Stimulated activated memory B cell treated with anti-CD40 and anti-IgM and Interleukin-4, amounts not matched to agents 10 μg/mL and 1 μg/mL and 100 μg/mL, for 72 hours (primary cell): Measurements from ENCODE around the gene CRACDL.

Experiments
- ATAC-seq: fragments of 150-1000 bp; cut with Tn5 transposase; 2 replicates; pipeline ENCODE4 v1.10.0; 2021
- H3K27ac Mint-ChIP-seq: one replicate; pipeline ENCODE4 v1.8.0; 2022; ENCODE audit warnings: mild to moderate bottlenecking, mixed read lengths
- H3K27me3 Mint-ChIP-seq: one replicate; pipeline ENCODE4 v1.8.0; 2022; ENCODE audit warnings: mixed read lengths
- H3K36me3 Mint-ChIP-seq: one replicate; pipeline ENCODE4 v1.8.0; 2022; ENCODE audit warnings: mixed read lengths
- H3K4me1 Mint-ChIP-seq: one replicate; pipeline ENCODE4 v1.8.0; 2022; ENCODE audit warnings: mixed read lengths
- H3K4me3 Mint-ChIP-seq: one replicate; pipeline ENCODE4 v1.8.0; 2022; ENCODE audit warnings: mild to moderate bottlenecking, moderate library complexity, mixed read lengths
- H3K9me3 Mint-ChIP-seq: one replicate; pipeline ENCODE4 v1.8.0; 2022; ENCODE audit warnings: mixed read lengths

CRACDL gene

DNA sequence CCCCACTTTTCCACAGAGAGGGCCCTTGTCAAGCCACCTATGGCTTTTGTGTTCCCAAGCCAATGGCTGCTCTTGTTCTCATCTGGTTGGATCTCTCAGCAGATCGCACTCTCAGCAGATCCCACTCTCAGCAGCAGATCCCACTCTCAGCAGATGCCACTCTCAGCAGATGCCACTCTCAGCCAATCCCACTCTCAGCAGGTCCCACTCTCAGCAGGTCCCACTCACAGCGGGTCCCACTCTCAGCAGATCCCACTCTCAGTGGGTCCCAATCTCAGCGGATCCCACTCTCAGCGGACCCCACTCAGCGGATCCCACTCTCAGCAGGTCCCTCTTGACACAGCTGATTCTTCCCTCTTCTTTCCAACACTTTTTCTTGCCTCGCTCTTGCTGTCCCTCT, 145.8 kb downstream of the CRACDL start:
- ATAC-seq, result no peak
- H3K9me3 Mint-ChIP-seq, result no peaks in the 10 kb centered on the region
- no peak overlapping the region for H3K4me3 Mint-ChIP-seq
- H3K27ac Mint-ChIP-seq, result no peak overlapping the region
- no peaks in the 10 kb centered on the region for H3K27me3 Mint-ChIP-seq
- H3K4me1 Mint-ChIP-seq, result no peaks in the 10 kb centered on the region
- H3K36me3 Mint-ChIP-seq, result no peaks in the 10 kb centered on the region

DNA sequence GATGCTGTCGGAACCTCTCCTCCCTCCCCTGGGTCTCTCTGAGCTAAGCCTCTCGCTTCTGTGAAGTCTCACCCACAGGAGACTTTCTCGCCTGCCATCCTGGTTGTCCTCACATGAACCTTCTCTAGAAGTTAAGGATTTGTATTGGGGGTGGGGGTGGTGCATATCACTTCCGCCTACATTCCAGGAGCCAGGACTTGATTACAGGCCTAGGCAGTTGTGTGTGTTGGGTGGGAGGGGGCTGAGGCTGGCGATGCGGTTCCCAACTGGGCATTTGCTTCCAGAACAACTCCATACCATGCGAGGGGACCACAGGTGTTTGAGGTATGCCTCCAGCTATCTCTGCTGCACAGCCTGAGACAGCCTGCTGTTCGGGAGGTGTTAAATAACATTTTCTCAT, 148.3 kb downstream of the CRACDL start:
- Mint-ChIP-seq H3K4me3 (no peak overlapping the region), H3K4me1 (no peaks in the 10 kb centered on the region), H3K27me3 (no peaks in the 10 kb centered on the region), H3K9me3 (no peaks in the 10 kb centered on the region), H3K27ac (no peak overlapping the region), H3K36me3 (no peaks in the 10 kb centered on the region)
- peak; percentile 25 for ATAC-seq

DNA sequence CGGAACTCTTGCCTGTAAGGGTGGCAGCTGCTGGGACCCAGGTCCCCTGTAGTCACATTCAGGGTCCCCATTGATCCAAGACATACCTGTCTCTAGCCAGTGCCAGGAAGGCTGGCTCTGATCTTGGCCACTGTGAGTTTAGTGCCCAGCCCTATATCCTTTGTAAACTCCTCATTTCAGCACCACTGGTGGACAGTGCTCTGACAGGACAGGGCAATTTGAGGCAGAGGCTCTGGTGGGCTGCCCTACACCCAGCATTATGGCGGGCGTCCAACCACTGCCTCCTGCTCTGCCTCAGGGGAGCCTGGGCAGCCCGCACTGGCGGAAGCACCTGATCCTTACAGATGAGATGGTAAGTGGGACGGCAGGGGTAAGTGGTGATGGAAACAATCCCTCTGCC, 149.8 kb downstream of the CRACDL start:
- no peak overlapping the region for H3K4me3 Mint-ChIP-seq
- H3K4me1 Mint-ChIP-seq, result no peaks in the 10 kb centered on the region
- H3K36me3 Mint-ChIP-seq, result peaks cover 10% of the 10 kb centered on the region
- no peaks in the 10 kb centered on the region for H3K27me3 Mint-ChIP-seq
- H3K27ac Mint-ChIP-seq, result no peak overlapping the region
- ATAC-seq, result peak; percentile 24
- H3K9me3 Mint-ChIP-seq, result peaks cover 12% of the 10 kb centered on the region

DNA sequence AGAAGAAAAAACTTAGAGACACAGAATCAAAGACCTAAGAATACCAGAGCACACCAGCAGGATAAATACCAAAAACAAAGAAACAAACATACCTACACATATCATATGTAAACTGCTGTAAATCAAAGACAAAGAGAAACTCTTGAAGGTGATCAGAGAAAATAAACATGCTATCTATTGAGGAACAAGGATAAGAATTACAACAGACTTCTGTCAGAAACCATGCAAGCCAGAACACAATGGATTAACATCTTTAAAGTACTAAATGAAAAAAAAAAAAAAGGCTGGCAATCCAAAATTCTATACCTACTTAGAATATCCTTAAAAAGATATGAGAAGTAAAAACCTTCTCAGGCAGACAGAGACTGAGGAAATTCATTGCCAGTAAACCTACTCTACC, 153.5 kb downstream of the CRACDL start:
- no peak for ATAC-seq
- Mint-ChIP-seq H3K27ac (no peak overlapping the region), H3K4me1 (no peaks in the 10 kb centered on the region)

DNA sequence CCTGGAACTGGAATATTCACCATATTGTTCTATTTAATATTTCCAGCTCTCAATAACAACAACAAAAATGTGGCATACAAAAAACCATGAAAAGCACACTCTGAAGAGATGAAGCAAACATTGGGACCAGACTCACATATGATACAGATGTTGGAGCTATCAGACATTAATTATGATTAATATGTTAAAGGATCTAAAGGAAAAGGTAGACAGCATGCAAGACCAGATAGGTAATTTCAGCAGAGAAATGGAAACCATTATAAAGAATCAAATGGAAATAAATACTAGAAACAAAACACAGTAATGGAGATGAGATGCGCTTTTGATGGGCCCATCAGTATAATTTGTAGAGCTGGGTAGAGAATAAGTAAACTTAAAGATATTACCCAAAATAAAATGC, 154.2 kb downstream of the CRACDL start:
- no peaks in the 10 kb centered on the region for H3K27me3 Mint-ChIP-seq
- ATAC-seq, result no peak
- peaks cover 10% of the 10 kb centered on the region for H3K36me3 Mint-ChIP-seq
- H3K27ac Mint-ChIP-seq, result no peak overlapping the region
- no peak overlapping the region for H3K4me3 Mint-ChIP-seq
- H3K4me1 Mint-ChIP-seq, result no peaks in the 10 kb centered on the region
- peaks cover 12% of the 10 kb centered on the region for H3K9me3 Mint-ChIP-seq

More for the DNA sequence above, 153.5 kb downstream of the CRACDL start:
- H3K27me3 Mint-ChIP-seq, result no peaks in the 10 kb centered on the region
- peaks cover 12% of the 10 kb centered on the region for H3K9me3 Mint-ChIP-seq
- H3K36me3 Mint-ChIP-seq, result peaks cover 10% of the 10 kb centered on the region
- no peak overlapping the region for H3K4me3 Mint-ChIP-seq

DNA sequence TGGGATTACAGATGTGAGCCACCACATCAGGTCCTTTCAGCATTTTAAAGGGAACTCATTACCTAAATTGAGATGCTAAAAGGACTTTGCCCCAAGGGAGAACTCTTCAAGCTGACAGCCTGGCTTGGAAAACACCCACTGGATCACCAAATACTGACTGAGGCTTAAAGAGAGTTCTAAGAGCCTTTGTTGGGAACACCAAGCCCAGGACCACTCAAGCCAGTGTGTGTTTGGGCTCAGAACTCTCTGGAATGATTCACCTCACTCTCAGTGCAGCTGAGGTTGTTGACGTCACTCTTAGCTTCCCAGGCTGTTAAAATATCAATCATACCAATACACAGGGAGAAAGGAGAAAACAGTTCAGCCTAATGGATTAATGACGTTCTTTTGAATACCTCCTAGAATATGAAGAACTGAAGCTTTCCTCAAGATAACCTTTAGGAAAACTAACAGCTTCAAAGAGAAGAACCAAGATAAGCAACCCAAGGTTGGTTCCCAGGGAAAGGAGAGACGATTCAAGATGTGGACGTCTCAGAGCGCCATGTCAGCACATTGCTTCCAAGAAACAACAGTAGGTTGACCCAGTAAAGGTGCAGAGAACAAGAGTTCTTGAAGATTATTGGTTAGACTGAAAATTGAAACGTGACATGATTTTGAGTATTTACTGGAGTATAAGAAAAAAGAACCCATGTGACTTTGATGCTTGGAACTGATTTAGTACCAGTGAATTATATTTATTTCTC, 157.1 kb downstream of the CRACDL start:
- Mint-ChIP-seq H3K36me3 (peaks cover 10% of the 10 kb centered on the region), H3K9me3 (peaks cover 12% of the 10 kb centered on the region)

DNA sequence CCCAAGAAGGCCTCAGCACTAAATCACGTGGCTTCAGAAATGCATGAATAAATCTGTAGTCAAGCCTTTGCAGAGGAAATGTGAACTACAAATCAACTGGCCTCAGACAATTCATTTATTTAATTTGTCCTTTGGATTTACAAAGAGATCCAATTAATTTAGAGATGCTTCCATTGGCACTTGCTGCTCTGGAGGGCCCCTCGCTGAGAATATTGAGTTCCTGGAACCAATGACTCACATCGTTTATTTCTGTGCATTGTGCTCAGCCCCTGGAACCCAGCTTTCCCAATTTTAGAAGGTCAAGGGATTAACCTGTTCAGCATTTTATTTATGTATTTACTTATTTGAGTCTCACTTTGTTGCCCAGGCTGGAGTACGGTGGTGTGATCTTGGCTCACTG, 157.9 kb downstream of the CRACDL start:
- Mint-ChIP-seq H3K4me1 (peaks cover under 1% of the 10 kb centered on the region), H3K9me3 (peaks cover 12% of the 10 kb centered on the region), H3K4me3 (no peak overlapping the region), H3K27ac (no peak overlapping the region), H3K36me3 (peaks cover 10% of the 10 kb centered on the region), H3K27me3 (no peaks in the 10 kb centered on the region)
- ATAC-seq, result no peak

More for the DNA sequence above, 157.1 kb downstream of the CRACDL start:
- H3K27ac Mint-ChIP-seq, result no peak overlapping the region
- H3K27me3 Mint-ChIP-seq, result no peaks in the 10 kb centered on the region
- H3K4me3 Mint-ChIP-seq, result no peak overlapping the region
- no peak for ATAC-seq
- H3K4me1 Mint-ChIP-seq, result no peaks in the 10 kb centered on the region

DNA sequence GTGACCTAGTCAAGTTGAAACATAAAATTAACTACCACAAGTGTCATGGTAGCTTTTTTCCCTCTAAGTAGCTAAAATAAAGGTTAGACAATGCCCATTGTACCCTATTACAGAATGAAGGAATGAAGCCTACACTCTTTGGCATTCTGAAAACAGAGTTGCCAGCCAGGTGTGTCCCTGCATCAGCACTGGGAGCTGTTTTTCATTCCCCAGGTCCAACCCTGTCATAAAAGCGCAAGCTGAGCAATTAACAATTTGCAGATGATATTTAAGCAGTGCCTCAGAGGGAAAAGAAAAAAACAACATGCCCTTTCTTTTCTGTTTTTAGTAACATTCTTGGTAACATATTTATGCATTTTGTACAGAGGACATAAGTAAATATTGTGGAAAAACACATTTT, 158.3 kb downstream of the CRACDL start:
- H3K27me3 Mint-ChIP-seq, result no peaks in the 10 kb centered on the region
- peaks cover 12% of the 10 kb centered on the region for H3K9me3 Mint-ChIP-seq
- no peak overlapping the region for H3K4me3 Mint-ChIP-seq
- peaks cover 5% of the 10 kb centered on the region for H3K4me1 Mint-ChIP-seq
- no peak overlapping the region for H3K27ac Mint-ChIP-seq
- ATAC-seq, result no peak
- H3K36me3 Mint-ChIP-seq, result peaks cover 10% of the 10 kb centered on the region

DNA sequence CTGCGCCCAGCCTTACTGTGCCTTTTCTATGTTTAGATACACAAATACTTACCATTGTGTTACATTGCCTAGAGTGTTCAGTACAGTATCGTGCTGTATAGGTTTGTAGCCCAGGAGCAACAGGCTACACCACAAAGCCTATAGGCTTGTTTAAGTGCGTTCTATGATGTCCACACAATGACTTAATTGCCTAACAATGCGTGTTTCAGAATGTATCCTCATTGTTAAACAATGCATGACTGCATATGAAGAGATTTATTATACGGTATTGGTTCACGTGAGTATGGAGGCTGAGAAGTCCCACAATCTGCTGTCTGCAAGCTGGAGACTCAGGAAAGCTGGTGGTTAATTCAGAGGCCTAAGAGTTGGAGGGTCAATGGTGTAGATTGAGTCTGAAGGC, 158.9 kb downstream of the CRACDL start:
- ATAC-seq, result no peak
- no peaks in the 10 kb centered on the region for H3K27me3 Mint-ChIP-seq
- H3K36me3 Mint-ChIP-seq, result peaks cover 4% of the 10 kb centered on the region
- H3K27ac Mint-ChIP-seq, result no peak overlapping the region
- peaks cover 11% of the 10 kb centered on the region for H3K4me1 Mint-ChIP-seq
- no peak overlapping the region for H3K4me3 Mint-ChIP-seq
- H3K9me3 Mint-ChIP-seq, result peaks cover 7% of the 10 kb centered on the region

DNA sequence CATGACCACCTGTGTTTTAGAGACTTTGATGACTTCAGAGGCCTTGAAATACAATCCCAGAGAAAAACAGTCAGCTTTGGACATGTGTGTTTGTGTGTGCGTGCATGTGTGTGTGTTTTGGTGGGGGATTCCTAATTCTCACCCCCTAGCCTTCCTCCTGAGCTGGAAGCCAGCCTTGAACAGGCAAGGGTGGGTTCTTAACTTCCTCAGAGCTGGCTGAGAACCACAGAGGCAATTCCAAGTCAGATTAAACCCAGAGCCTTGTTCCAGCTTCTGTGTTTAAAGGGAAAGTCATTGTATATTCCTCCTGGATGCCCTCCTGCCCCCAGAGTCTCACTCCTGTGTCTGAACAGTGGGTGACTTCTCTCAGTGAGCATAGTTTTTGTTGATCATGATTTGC, 159.9 kb downstream of the CRACDL start:
- no peaks in the 10 kb centered on the region for H3K27me3 Mint-ChIP-seq
- H3K9me3 Mint-ChIP-seq, result no peaks in the 10 kb centered on the region
- H3K4me1 Mint-ChIP-seq, result peaks cover 20% of the 10 kb centered on the region
- ATAC-seq, result no peak
- H3K27ac Mint-ChIP-seq, result no peak overlapping the region
- H3K36me3 Mint-ChIP-seq, result no peaks in the 10 kb centered on the region
- no peak overlapping the region for H3K4me3 Mint-ChIP-seq

DNA sequence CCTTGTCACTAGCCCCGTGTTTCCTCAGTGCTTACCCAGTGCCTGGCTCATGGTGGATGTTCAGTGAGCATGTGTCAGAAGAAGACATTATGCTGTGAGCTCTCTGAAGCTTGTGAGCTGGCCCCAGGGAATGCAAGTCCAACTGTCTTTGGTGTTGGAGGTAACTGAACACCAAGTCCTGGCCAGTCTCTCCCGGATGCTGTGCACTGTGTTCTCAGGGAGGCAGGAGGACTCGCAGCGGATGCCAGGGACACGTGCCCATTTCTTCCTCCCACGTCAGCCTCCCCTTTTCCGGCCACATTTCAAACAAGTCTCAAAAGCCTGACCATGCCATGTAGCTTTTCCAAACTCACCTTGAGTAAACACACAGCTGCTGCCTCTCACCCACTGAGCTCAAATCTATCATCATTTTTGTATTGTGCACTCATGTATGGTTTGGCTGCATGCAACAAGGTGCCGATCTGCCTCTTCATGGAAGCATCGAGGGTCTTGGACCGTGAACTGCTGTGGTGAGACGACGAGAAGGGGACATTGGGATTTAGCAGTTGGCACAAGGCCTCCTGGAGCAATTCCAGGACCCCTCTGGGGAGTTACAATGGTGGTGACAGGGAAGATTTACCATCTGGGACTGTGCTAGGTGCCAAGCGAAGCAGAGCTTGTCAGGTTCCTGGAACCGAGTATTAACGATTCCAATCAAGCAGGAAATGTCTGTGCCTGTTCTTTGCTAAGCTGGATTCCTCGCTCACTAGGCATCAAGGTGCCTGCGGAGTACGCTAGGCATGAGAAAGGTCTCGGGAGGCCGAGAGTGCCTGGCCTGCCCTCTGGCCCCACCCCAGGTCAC, 160.7 kb downstream of the CRACDL start:
- no peaks in the 10 kb centered on the region for H3K9me3 Mint-ChIP-seq
- no peaks in the 10 kb centered on the region for H3K36me3 Mint-ChIP-seq
- peaks cover 27% of the 10 kb centered on the region for H3K4me1 Mint-ChIP-seq
- H3K27ac Mint-ChIP-seq, result no peak overlapping the region
- H3K4me3 Mint-ChIP-seq, result no peak overlapping the region
- H3K27me3 Mint-ChIP-seq, result no peaks in the 10 kb centered on the region
- no peak for ATAC-seq

DNA sequence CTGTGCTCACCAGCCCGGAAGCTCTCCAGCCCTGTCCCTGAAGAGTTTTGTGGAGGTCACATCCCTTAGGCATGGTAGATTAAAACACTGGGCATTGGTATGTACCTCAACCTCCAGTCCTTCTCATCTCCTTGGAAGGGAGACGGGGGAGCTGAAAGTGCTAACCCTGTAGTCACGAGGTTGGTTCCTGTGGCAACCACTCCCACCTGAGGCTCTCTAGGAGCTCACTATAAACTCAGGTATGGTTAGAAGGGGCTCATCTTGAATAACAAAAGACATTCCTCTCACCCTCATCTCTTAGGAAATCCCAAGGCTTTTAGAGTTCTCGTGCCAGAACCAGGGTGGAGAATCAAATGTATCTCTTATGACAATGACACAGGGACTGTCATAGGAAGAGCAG, 162.1 kb downstream of the CRACDL start:
- no peak for ATAC-seq
- Mint-ChIP-seq H3K4me3 (no peak overlapping the region), H3K9me3 (no peaks in the 10 kb centered on the region), H3K27ac (no peak overlapping the region), H3K36me3 (no peaks in the 10 kb centered on the region), H3K27me3 (no peaks in the 10 kb centered on the region), H3K4me1 (peaks cover 34% of the 10 kb centered on the region)

DNA sequence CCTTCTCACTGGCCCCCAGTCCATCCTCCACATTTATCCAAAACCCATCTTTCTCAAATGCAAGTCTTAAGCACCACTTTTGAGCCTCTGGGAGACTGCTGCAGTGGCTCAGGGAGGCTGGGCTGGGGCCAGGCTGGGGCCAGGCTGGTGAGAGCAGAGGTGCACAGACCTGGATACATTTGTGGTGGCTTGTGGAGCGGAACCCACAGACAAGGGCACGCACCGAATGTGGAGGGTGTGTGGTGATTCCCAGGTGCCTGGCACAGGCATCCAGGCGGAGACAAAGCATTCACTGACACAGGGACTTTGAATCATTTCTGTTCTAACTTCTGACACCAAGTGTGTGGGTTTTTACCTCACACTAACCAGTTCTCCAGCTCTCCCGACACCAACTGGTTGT, 162.9 kb downstream of the CRACDL start:
- ATAC-seq, result no peak
- H3K9me3 Mint-ChIP-seq, result no peaks in the 10 kb centered on the region
- H3K4me3 Mint-ChIP-seq, result no peak overlapping the region
- H3K36me3 Mint-ChIP-seq, result no peaks in the 10 kb centered on the region
- no peaks in the 10 kb centered on the region for H3K27me3 Mint-ChIP-seq
- peaks cover 34% of the 10 kb centered on the region for H3K4me1 Mint-ChIP-seq
- peak overlapping the region; percentile 86 for H3K27ac Mint-ChIP-seq

DNA sequence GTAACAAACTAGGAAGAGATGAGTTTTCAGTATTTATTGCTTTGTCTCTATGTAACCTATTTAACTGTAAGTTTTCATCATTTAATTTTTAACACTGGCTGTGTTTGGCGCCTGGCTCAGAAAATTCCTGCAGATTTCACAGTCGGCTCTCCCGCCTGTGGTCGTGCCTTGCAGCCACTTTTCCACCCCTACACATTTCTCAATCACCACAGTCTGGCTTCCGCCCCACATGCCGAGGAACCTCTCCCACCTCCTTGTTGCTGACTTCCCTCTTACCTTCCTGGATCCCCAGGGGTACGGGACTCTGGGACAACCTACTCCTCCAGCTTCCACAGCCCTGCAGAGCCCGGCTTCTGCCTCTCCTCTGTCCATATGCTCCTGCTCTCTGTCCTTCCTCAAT, 163.5 kb downstream of the CRACDL start:
- Mint-ChIP-seq H3K9me3 (no peaks in the 10 kb centered on the region), H3K27ac (peak overlapping the region; percentile 86), H3K4me3 (peak overlapping the region; percentile 34), H3K27me3 (no peaks in the 10 kb centered on the region), H3K4me1 (peaks cover 34% of the 10 kb centered on the region), H3K36me3 (no peaks in the 10 kb centered on the region)
- ATAC-seq, result no peak

DNA sequence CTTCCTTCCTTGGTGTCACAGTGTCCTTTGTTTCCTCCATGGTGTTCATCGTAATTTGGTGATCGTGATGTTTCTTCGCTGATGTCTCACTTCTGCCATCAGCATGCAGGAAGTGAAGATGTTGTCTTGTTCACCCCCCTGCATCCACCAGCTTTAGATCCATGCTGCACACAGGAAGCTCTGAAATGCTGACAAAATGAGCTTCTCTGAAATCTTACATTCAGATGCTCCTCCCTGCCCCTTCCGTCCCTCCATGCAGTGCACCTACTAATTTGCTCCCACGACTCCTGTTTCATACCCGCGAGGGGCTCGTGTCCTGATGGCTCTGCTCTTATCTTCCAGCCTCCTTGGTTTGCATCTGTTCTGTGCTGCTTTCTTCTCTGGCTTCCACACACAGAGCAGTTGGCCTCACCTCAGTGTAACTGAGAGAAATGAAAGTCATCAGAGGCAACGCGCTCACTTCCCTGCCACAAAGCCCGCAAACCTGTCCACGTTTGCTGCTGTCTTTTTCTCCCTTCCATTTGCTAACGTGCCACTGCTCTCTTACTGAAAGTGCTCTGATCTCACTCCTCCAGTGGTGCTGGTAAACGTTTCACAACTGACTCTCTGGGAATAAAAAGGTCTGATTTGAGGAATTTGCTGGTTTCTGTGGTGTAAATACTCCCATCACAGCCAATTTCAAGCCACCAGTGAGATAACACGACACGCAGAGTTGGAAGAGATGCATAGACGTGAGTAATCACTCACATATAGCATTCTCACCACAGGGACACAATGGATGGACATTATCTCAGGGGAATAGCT, 164.1 kb downstream of the CRACDL start:
- H3K27ac Mint-ChIP-seq, result peak overlapping the region; percentile 86

More for the DNA sequence above, 164.1 kb downstream of the CRACDL start:
- H3K36me3 Mint-ChIP-seq, result no peaks in the 10 kb centered on the region
- peak overlapping the region; percentile 82 for H3K4me3 Mint-ChIP-seq
- no peaks in the 10 kb centered on the region for H3K27me3 Mint-ChIP-seq
- ATAC-seq, result peak; percentile 73
- H3K9me3 Mint-ChIP-seq, result no peaks in the 10 kb centered on the region
- peaks cover 34% of the 10 kb centered on the region for H3K4me1 Mint-ChIP-seq
